Activated CD8-positive, alpha-beta memory T cell treated with anti-CD3 and anti-CD28 coated beads, Interleukin-2, amount 50 U/mL, for 4 hours (primary cell): ENCODE results near the gene ZNF276.

Experiments
- DNase-seq: peaks from one replicate; pipeline ENCODE4 v3.0.0-alpha.2; 2020

Gene ZNF276

GRCh38 chr16:89712274-89712781 is 9.0 kb upstream of the ZNF276 start:
- DNase-seq, result no peak

DNA sequence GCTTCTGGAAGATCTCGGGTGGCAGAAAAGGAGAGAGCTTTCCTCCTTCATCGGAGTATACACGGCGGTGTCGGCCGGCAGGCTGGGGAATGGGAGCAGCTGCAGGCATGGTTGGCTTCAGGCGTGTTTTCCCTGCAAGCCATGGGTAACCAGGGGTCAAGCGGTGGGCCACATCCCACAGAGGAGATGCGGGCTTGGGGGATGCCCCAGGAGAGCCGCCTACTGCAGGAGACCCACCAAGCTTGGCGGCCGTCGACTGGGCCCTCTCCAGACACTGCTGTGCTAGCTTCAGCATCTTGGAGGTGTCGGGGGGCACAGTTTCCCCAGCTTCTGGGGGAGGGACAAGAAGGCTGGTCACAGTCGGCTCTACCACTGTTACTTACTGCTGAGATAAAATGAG is 4.8 kb upstream of the ZNF276 start:
- DNase-seq, result no peak

GRCh38 chr16:89716916-89717687 is 4.2 kb upstream of the ZNF276 start:
- no peak for DNase-seq

DNA sequence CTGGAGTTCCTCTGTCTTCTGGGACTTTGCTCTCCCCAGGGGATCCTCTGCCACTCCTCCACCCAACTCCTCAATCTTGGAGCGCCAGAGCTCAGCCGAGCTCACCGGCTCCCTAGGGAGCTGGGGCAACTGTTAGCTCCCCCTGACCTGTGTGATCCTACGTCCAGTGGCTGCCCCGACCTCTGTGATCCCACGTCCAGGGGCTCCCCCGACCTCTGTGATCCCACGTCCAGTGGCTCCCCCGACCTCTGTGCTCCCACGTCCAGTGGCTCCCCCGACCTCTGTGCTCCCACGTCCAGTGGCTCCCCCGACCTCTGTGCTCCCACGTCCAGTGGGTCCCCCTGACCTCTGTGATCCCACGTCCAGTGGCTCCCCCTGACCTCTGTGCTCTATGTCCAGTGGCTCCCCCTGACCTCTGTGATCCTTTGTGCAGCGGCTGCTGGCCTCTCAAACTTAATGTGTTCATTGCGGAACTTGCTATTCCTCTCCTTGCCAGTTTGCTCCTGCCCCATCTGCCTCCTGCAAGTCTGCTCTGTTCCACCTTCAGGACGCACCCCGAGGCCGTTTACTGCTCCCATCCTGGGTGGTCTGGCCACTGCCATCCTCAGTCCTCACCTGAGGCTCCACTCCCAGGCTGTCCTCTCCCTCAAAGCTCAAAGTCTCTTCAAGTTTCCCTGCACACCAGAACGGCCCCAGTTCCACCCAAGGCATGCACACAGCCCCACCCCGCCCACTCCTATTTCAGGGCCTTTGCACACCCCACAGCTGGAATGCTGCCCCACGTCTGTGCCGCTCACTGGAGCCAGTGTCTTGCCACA is 3.4 kb upstream of the ZNF276 start:
- no peak for DNase-seq

GRCh38 chr16:89720551-89720812 is 855 bp upstream of the ZNF276 start:
- DNase-seq, result peak; percentile 45

- peak; percentile 89 for DNase-seq
These were observed 432 bp downstream of the ZNF276 start for GRCh38 chr16:89721546-89722391.

- peak; percentile 59 for DNase-seq
These were observed 1.3 kb downstream of the ZNF276 start for GRCh38 chr16:89722392-89723278.

DNA sequence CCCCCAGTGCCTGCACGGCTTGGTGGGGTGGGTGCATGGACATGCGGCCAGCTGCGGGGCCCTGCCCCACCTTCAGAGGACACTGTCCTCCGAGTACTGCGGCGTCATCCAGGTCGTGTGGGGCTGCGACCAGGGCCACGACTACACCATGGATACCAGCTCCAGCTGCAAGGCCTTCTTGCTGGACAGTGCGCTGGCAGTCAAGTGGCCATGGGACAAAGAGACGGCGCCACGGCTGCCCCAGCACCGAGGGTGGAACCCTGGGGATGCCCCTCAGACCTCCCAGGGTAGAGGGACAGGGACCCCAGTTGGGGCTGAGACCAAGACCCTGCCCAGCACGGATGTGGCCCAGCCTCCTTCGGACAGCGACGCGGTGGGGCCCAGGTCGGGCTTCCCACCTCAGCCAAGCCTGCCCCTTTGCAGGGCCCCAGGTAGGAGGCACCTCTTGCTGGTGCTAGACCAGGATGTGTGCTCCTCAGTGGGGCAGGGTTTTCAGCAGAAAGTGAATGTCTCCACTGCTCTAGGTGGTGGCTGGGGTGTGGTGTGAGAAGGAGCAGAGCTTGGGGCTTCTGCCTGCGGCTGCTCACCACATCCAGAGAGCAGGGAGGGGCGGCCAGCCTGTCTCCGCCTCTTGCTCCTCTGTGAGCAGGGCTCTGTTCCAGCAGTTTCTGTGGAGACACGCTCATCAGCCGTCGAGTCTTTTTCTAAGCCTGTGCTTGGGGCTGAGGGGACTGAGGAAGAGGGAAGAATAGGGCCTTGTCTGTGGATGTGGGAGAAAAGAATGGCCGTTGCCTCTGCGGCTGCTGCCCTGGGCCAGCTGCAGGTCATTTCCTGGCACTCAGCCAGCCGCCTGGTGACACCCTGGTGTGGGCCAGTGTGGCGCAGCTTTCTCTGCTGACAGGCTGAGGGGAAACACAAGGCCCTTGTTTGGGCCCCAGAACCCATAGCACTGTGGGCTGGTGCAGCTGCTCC is 2.2 kb downstream of the ZNF276 start:
- peak; percentile 72 for DNase-seq

GRCh38 chr16:89727406-89728120 is 6.2 kb downstream of the ZNF276 start:
- no peak for DNase-seq

DNA sequence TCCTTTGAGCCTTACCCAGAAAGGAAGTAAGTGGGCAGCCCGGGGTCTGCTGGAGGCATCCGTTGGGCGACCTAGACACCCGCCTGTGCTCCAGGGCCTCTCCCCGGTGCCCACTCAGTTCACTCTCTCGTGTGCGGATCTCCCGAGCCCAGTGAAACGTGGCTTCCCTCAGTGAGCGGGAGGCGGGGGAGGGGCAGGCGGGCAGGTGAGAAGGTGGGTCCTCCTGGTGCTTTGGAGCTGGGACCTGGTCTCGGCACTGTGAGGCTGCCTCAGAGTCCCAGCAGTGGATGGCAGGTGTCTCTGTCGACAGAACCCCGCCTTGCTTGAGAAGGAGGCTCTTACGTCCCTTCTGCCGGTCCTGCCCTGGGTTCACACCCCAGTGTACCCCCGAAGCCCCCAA is 8.0 kb downstream of the ZNF276 start:
- no peak for DNase-seq

- DNase-seq, result no peak
These were observed 8.7 kb downstream of the ZNF276 start for GRCh38 chr16:89729863-89730593.

GRCh38 chr16:89730610-89731234 is 9.4 kb downstream of the ZNF276 start:
- DNase-seq, result no peak

GRCh38 chr16:89732142-89732917 is 11.0 kb downstream of the ZNF276 start:
- no peak for DNase-seq

GRCh38 chr16:89732918-89733242 is 11.5 kb downstream of the ZNF276 start:
- DNase-seq, result no peak

GRCh38 chr16:89733322-89733721 is 12.0 kb downstream of the ZNF276 start:
- no peak for DNase-seq

DNA sequence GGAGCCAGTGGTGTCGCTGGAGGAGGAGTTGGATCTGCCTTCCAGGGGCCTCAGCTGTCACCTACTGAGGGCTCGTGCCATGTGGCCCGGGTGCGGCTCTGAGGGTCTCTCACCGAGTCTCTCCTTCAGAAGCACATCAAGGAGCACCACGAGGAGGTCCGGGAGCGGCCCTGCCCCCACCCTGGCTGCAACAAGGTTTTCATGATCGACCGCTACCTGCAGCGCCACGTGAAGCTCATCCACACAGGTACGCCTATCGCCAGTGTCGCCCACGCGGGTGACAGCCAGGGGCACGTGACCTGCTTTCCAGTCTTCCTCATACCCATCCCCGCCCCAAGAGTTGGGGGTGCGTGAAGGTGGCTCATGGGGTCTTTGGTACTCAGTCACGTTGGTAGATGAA is 12.5 kb downstream of the ZNF276 start:
- DNase-seq, result no peak

DNA sequence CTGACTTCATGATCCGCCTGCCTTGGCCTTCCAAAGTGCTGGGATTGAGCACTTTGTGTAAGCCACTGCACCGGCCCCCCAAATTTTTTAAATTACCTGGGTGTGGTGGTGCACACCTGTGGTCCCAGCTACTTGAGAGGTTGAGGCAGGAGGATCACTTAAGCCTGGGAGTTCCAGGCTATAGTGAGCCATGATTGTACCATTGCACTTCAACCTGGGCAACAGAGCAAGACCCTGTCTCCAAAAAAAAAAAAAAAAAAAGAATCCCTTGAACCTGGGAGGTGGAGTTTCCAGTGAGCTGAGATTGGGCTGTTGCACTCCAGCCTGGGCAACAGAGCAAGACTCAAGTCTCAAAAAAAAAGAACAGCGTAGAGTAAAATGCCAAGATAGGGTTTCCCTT is 15.2 kb downstream of the ZNF276 start:
- no peak for DNase-seq

DNA sequence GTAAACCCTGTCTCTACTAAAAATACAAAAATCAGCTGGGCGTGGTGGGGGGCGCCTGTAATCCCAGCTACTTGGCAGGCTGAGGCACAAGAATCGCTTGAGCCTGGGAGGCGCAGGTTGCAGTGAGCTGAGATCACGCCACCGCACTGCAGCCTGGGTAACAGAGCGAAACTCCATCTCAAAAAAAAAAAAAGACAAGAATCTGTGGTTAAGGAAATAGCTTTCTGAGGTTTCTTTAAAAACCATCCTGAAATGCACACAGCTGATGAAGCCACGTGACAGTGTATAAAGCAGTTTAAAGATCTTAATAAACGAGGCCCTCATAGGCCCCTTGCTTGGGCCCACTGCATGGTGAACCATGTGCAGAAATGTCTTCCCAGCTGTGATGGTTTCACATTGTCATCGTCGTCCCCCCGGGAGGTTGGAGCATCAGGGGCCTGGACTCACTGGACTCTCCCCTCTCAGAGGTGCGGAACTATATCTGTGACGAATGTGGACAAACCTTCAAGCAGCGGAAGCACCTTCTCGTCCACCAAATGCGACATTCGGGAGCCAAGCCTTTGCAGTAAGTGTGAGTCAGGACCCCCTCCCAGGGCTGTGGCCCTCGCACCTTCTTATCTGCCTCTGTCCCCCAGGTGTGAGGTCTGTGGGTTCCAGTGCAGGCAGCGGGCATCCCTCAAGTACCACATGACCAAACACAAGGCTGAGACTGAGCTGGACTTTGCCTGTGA is 16.2 kb downstream of the ZNF276 start:
- DNase-seq, result no peak
